Measurements from ENCODE around the gene TEAD3. TPM values are rescaled to one million over a fixed set of nuclear protein-coding genes. Genes with fewer than 3 reads are reported as not detected.

TEAD3 gene
- total RNA-seq, 1 experiment from 2014 or later = 34.3 TPM

- no peak for ATAC-seq
- no peak overlapping the region for H3K27ac Mint-ChIP-seq
Observed at GRCh38 chr6:35532126-35532525, 35.2 kb upstream of the TEAD3 start.

More at GRCh38 chr6:35532126-35532525, 35.2 kb upstream of the TEAD3 start:
- POLR2A ChIA-PET = interaction anchor here (0.6 kb wide), 1 partner anchor 16 kb away, joined by 3 read pairs; no protein-coding TSS in a partner anchor
- peaks cover 26% of the 10 kb centered on the region for H3K4me1 Mint-ChIP-seq
- peaks cover 4% of the 10 kb centered on the region; the same call in 1 of the 2 replicates for H3K9me3 Mint-ChIP-seq
- no peak for DNase-seq (ENCODE audit: low spot score)
- no peaks in the 10 kb centered on the region; the same call in 1 of the 2 replicates for H3K27me3 Mint-ChIP-seq (ENCODE audit: low read depth)
- TF ChIP-seq ERG (CRISPR knock-in tag; IDR thresholded peaks at IDR 0.05) (no peak), FOXP1 (CRISPR knock-in tag; IDR thresholded peaks at IDR 0.05; ENCODE audit: borderline replicate concordance) (no peak), ZNF423 (CRISPR knock-in tag; IDR thresholded peaks at IDR 0.05) (no peak), RELA (CRISPR knock-in tag; IDR thresholded peaks at IDR 0.05; ENCODE audit: borderline replicate concordance) (no peak), PRDM15 (CRISPR knock-in tag; IDR thresholded peaks at IDR 0.05) (no peak), CBFB (CRISPR knock-in tag; IDR thresholded peaks at IDR 0.05; ENCODE audit: low read depth) (no peak), E2F5 (CRISPR knock-in tag; IDR thresholded peaks at IDR 0.05) (no peak), TEAD1 (CRISPR knock-in tag; IDR thresholded peaks at IDR 0.05) (no peak), ZNF219 (CRISPR knock-in tag; IDR thresholded peaks at IDR 0.05; ENCODE audit: borderline replicate concordance) (no peak), KAT7 (CRISPR knock-in tag; IDR thresholded peaks at IDR 0.05; ENCODE audit: borderline replicate concordance) (no peak), ZNF512 (CRISPR knock-in tag; IDR thresholded peaks at IDR 0.05; ENCODE audit: borderline replicate concordance) (no peak)
- TF ChIP-seq, protein P1, sequence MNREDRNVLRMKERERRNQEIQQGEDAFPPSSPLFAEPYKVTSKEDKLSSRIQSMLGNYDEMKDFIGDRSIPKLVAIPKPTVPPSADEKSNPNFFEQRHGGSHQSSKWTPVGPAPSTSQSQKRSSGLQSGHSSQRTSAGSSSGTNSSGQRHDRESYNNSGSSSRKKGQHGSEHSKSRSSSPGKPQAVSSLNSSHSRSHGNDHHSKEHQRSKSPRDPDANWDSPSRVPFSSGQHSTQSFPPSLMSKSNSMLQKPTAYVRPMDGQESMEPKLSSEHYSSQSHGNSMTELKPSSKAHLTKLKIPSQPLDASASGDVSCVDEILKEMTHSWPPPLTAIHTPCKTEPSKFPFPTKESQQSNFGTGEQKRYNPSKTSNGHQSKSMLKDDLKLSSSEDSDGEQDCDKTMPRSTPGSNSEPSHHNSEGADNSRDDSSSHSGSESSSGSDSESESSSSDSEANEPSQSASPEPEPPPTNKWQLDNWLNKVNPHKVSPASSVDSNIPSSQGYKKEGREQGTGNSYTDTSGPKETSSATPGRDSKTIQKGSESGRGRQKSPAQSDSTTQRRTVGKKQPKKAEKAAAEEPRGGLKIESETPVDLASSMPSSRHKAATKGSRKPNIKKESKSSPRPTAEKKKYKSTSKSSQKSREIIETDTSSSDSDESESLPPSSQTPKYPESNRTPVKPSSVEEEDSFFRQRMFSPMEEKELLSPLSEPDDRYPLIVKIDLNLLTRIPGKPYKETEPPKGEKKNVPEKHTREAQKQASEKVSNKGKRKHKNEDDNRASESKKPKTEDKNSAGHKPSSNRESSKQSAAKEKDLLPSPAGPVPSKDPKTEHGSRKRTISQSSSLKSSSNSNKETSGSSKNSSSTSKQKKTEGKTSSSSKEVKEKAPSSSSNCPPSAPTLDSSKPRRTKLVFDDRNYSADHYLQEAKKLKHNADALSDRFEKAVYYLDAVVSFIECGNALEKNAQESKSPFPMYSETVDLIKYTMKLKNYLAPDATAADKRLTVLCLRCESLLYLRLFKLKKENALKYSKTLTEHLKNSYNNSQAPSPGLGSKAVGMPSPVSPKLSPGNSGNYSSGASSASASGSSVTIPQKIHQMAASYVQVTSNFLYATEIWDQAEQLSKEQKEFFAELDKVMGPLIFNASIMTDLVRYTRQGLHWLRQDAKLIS (CRISPR knock-in tag; IDR thresholded peaks at IDR 0.05; ENCODE audit: borderline replicate concordance) = no peak
- H3K36me3 Mint-ChIP-seq = no peaks in the 10 kb centered on the region
- CTCF ChIA-PET = interaction anchor here (2.5 kb wide), 1 partner anchor 10 kb away, joined by 33 read pairs; no protein-coding TSS in a partner anchor
- no peak overlapping the region for H3K4me3 Mint-ChIP-seq

All from WTC11 (cell line).